HK-2 (cell line): Measurements from ENCODE around the gene EID2B.

Experiments
- DNase-seq: peaks from one replicate; pipeline ENCODE4 v3.0.0-alpha.2; 2018; ENCODE audit not compliant: unreplicated experiment

The EID2B gene, protein sequence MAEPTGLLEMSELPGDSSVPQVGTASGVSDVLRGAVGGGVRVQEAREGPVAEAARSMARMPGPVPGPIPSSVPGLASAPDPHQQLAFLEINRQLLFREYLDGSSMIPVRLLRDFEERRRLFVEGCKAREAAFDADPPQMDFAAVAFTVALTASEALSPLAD

DNA sequence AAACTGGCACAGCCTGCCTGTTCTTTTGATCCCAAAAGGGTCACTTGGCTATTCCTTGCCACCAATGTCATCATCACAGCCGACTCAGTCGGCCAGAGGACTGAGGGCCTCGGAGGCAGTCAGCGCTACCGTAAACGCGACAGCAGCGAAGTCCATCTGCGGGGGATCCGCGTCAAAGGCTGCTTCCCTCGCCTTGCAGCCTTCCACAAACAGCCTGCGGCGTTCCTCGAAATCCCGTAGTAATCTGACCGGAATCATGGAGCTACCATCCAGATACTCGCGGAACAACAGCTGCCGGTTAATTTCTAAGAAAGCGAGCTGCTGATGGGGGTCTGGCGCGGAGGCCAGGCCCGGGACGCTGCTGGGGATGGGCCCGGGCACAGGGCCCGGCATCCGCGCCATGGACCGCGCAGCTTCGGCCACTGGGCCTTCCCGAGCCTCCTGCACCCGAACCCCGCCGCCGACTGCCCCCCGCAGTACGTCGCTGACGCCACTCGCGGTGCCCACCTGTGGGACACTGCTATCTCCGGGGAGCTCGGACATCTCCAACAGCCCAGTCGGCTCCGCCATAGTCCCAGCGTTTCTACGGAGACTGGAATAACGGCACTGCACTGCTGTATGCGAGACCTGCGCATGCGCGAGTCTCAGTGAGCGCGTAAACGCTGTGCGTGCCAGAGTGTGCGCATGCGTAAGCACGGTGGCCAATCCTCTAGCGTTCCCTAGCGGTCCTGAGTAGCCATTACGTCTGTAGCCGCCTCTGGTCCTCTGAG, at the start of gene EID2B:
TSS of gene EID2B (minus strand) at position 620 of the 770 bp plus-strand sequence. CDS start at position 570, 50 bp downstream.
- DNase-seq = peak; percentile 96

DNA sequence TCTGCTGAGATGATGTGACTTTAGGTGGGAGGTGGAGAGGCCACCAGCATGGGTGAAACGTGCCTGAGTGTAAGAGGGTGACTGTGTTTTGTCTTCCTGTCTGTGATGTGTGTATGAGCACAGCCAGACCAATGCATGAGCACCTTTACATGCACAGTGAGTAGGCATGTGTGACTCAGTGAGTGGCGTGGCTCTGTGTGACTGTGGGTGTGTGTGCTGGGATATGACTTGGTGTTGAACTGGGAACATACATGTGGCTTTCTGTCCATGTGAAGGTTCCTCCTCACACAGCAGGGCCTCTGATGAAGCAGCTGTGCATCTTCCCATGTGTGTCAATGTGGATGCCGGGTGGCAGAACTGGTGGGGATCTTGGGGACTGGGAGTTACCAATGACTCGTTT, 49.8 kb upstream of the EID2B start:
- DNase-seq = no peak

DNA sequence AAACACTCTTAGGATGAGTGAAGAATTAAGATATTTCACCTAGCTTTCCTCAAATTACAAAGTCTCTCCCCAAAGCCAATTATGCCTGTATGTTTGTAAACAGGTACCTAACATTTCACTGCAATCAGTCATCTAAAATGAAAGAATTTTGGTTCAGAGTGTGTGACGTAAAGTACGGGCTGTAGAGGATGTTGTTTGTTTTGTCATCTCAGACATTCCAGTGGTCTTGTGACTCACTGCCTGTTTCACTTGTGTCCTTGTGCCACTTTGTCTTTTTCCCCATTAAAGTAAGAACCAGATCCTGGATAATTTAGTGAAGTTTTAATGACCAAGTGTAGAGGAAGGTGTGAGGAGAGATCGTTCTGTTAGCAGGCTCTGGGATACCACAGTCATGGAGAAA, 36.0 kb upstream of the EID2B start:
- DNase-seq = no peak

DNA sequence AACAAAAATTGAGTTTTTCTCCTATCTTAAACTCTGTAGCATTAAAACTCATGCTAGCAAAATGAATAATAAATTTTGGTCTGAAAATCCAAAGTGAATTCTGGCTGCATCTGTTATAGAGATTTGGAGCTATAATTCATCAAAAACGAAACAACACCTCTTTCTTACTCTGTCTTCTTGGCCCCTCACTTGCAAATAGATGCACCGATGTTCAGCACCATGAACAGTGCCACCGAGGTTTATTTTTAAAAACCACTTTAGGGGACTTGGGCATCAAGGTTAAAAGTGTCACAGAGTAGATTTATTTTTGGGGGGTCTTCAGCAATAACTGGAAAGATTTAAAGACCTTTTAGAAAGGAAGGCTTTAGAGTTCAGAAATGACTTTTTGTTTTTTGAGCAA, 33.4 kb upstream of the EID2B start:
- no peak for DNase-seq

DNA sequence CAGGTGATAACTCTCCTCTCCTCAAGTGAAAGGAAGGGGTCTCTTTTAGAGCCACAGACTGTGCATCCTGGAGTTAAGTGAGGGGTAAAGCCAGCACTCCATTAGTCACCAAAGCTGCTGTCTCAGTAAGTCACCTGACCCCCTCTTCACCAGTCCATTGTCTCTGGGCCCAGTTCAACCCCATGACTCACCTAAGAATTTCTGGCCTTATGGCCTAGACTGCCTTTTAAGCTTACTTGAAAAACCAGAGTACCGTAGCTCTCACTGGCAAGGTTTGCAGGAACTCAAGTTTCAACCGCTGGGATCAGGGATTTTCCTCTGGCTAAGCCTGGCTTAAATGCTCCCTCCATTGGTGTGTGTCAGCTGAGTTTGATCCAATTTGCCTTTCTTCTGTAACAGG, 30.8 kb upstream of the EID2B start:
- peak; percentile 67 for DNase-seq

DNA sequence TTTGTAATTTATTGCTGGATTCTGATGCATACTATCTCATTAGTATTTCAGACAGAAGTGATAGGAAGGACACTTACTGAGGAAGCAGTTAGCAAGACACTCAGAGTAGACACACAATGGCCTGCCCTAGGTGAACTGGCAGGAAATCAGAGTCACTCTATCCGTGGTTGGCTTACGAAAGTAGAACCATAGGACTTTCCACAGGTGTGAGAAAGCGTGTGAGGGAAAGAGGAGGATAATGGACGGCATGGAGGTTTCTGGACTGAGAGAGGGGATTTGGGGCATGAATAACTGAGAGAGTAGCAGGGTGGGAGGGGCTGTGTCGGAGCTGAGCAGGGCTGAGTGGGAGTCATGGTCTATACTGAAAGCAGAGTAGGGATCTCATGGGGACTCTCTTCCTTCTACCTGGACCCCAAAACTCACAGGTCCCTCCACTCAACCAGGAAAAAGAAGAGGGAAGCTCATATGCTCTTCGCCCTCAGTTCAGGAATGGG, 26.0 kb upstream of the EID2B start:
- no peak for DNase-seq

DNA sequence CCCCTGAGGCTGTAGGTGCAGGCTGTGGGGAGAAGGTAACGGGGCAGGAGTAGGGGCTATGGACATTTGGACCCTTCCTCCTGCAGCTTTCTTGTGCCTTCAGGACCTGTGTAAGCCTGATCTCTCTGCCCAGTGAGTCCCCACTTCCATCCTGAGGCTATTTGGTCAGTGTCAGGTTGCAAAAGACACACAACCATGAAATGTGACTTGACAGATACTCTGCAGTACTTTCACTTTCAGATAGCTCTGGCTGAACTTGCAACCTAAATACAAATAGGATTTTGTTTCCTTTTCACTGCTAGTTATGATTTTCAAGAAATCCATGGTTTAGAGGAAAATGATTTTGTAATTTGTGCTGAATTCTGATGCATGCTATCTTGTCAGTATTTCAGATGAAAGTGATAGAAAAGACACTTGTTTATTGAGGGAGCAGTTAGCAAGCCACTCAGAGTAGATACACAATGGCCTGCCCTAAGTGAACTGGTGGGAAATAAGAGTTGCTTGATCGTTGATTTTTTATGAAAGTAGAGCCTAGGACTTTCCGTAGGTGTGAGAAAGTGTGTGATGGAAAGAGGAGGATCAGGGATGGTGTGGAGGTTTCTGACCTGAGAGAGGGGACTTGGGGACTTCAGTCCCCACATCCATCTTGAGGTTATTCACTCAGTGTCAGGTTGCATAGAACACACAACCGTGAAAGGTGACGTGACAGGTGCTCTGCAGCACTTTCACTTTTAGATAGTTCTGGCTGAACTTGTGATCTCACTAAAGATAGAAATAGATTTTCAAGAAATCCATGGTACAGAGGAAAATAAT, 25.4 kb upstream of the EID2B start:
- no peak for DNase-seq

DNA sequence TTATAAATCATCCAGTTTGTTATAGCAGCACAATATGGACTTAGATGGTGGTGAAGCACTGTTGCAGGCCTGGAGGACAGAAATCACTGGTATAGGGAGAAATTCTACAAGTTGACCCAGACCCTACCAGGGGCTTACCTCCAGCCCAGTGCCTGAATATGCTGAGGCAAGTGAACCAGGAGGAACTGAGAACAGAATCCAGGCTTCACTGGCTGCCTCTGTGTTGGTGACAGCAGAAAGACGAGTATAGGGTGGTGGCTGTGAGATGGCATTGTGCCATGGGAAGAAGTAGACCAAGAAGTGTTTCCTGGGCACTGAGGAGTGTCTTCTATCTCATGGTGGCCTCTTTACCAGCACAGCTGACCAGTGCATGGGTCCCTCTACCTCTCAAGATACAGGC, 23.2 kb upstream of the EID2B start:
- DNase-seq = no peak

DNA sequence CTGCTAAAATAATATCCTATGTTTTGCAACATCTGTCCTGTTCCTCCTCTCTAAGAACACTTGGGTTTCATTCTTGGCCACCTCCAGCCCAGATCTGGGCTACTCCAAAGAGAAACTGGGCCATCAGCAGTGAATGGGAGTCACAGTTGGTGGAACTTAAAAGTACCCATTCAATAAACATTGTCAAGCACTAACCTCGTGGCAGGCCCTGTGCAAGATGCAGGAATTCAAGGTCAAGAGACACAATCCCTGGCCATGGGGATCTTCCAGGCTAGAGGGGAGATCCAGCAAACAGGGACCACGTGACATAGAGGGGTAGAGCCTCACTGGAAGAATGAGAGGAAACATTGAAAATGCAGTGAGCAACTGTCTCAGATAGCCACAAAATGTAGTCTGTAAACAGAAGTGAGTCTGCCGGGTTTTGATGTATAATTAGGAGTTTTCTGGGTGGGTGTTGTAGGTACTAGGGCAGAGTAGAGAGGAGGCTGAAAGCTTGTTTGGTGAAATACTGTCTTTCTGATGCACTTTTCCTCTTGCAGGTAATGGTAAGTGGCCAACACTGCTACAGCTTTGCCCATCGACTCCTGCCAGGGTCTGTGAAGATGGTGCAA, 22.2 kb upstream of the EID2B start:
- no peak for DNase-seq

DNA sequence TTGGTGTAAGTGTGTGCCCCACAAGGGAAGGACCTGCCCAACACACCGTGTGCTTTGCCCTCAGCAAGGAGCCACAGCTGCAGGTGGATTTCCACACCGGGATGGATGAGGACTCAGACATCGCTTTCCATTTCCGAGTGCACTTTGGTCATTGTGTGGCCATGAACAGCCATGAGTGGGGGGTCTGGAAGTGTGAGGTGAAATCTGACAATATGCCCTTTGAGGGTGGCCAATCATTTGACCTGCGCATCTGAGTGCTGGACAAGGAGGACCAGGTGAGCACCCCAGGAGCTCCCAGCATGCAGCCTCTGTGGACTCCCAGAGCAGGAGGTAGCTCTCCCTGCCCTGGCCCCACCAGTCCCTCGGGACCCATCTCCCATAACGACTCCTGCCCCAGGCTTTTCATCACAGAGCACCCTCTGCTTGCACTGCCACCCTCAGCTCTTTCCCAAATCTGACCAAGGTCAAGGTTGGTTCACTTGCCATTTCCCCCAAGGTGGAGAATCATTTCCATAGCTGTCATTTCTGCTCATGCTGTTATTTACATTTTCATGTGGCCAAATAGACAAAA, 20.5 kb upstream of the EID2B start:
- DNase-seq = no peak

DNA sequence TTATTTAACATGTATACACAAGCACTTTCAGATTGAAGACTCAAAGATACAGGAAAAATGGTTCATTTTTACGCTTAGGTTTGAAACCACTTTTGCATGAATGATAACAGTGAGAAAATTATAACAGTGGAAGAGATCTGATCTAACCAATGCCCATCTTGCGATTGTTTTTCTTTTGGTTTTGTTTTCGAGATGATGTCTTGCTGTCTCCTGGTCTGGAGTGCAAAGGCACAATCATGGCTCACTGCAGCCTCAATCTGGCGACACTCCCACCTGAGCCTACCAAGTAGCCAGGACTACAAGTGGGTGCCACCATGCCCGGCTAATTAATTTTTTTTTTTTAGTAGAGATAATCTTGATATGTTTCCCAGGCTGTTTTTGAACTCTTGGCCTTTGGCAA, 17.5 kb upstream of the EID2B start:
- no peak for DNase-seq

DNA sequence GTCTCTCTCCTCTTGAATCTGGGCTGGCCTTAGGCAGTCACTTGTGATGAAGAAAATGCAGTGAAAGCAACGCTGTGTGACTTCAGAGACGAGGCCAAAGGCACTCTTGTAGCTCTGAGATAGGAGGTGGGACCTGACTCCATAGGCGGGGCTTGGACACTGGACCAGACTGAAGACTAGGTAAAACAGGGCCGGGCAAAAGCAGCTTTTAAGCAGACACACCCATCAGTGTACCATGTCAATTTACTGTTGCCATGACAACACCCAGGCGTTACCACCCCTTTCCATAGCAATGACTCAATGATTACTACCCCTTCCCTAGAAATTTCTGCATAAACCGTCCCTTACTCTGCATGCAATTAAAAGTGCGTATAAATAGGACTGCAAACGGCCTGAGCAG, 13.9 kb upstream of the EID2B start:
- DNase-seq = no peak

DNA sequence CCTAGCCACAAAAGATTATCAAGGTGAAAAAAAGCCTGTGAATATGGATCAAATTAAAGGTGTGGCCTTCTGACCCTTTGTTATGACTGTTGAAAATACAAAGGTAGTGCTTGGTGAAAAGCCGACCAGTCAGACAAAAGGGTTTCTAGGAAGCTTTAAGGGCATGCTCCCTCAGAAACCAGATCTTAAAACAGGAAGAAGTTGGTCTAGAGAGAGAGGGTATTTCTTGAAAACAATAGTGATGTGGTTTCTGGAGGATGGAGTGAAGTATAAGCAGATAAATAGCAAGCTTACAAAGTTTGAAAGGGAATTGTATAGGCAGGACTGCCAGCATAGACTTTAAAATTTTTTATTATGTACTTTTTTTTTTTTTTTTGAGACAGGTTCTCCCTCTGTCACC, 12.3 kb upstream of the EID2B start:
- no peak for DNase-seq

DNA sequence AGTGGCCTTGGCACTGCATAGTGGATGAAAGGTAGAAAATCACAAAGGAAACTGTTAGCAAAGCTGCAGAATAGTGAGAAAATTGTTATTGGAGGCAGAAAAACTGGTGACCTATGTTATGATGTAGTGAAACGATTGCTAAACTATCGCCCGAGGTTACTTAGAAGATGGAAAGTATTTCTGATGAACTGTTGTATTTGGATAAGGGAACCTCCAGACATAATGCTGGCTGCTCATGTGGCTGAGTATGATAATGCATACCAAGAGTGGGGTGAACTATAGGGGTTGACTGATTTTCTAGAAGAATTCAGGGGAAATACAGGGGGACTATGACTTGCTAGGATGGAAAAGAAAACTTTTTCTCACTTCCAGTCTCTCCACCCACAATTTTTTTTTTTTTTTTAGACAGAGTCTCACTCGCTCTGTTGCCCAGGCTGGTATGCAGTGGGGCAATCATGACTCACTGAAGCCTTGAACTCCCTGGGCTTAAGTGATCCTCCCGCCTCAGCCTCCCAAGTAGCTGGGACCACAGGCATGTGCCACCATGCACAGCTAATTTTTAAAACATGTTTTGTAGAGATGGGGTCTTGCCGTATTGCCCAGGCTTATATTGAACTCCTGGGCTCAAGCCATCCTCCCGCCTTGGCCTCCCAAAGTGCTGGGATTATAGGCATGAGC, 11.7 kb upstream of the EID2B start:
- no peak for DNase-seq

DNA sequence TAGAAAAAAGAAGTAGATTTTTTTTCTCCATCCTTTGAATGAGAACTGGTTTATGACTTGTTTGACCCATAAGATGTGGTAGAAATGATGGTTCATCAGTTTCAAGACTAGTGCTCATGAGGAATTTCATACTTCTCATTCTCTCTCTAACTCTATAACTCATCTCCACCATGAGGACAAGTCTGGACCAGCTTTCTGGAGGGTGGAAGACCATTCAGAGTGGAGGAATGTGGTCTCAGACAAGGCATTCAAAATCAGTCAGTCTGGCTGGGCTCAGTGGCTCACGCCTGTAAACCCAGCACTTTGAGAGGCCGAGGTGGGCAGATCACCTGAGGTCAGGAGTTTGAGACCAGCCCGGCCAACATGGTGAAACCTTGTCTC, 10.8 kb upstream of the EID2B start:
- DNase-seq = no peak

DNA sequence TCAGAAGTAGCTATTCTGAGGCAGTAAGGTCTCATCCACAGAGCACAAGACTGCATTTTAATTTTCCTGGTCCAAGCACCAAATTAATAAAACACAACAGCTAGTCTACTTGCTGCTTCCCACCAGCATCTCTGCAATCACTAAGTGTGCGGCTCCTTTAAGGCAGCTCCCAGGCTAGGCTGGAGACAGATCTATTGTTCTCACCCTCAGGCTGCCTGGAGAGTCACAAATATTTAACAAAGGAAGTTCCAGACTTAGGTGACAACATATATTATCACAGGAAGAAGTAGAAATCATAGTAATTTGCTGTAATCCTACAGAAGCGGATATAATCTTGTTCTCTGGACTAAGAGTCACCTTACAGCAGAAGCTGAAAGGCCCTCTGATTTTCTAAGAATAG, 9.6 kb upstream of the EID2B start:
- no peak for DNase-seq

DNA sequence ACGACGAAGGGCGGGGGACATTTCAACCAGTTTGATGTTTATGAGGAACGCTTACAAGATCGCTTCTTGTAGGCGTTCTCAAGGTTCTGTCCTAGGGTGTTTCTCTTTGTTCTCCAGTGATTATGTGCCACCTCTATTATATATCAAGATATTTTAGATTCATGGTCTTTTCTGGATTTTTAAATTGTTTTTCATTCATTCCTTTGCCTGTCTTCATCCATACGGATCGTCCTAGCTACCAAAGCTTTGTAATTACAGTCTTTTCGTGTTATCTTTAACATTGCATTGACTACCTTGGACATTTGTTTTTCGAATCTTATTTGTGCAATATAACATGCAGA, 7.7 kb upstream of the EID2B start:
- DNase-seq = no peak

DNA sequence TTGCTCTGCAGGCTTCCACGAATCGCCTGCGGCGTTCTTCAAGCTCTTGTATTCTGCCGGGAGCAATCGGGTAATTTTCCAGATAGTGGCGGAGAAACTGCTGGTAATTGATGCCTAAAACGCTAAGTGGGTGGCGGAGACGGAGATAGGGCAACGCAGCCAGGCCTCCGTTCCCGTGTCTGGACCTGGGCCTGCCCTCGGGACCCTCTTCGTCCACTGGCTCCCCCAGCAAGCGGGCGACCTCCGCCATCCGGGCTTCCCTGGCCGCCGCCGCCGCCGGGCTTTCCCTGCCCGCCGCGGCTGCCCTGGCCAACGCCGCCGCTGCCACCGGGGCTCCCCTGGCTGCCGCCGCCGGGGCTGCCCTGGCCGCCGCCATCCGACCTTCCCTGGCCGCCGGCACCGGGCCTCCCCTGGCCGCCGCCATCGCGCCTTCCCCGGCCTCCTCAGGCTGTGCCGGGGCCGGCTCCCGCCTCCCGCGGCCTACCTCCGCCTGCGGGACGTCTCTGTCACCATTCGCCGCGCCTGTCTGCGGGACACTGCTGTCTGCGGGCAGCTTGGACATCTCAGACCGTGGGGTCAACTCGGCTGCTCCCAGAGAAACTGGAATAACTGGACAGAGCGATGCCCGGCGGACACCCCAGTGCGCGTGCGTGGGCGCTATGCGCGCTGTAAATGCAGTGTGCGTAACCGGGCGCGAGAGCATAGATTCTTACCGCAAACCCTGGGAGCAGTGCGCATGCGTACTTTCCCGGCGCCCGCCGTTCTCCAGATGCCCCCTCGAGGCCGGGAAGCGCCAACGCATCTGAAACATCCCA, 7.1 kb upstream of the EID2B start, which contains the start of gene EID2:
TSS of gene EID2 (minus strand) at position 644 of the 815 bp plus-strand sequence. CDS start at position 562, 82 bp downstream.
- peak; percentile 97 for DNase-seq

DNA sequence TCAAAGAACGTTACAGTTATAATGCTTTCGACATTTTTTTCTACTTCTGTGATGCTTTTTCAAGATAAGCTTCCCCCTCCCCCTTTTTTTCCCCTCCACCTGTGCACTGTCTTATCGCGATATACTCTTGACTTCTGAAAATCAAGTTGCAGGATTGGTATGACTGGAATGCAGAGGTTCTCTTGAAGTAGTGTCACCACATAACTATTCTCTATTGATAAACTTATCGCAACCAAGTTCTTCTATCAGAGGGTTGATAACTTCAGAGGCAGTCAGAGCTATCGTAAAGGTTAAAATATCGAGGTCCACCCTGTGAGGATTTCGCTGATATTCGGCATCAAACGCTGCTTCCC, 6.5 kb upstream of the EID2B start:
- no peak for DNase-seq

DNA sequence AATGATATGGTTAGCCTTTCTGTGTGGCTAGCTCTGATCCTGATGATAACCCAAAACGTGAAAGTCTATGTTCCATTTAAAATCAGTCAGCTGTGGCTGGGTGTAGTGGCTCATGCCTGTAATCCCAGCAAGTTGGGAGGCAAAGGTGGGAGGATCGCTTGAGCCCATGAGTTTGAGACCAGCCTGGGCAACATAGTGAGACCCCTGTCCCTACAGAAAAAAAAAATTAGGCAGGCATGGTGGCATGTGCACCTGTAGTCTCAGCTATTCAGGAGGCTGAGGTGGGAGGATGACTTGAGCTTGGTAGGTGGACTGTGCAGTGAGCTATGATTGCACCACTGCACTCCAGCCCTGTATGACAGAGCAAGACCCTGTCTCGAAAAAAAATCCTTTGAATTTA, 1.1 kb upstream of the EID2B start:
- no peak for DNase-seq
